ENCODE measurements around the gene EVI5. TPM values are rescaled to one million over a fixed set of nuclear protein-coding genes. Genes with fewer than 3 reads are reported as not detected.

EVI5 gene
- total RNA-seq, result 26.1 and 36.2 TPM in 2 replicates

GRCh38 chr1:92784639-92785500 is at the start of gene EVI5:
Gene EVI5, minus strand, starts transcription at chr1:92785108. Its CDS starts 48,562 bp downstream, at chr1:92736546.

GRCh38 chr1:92831762-92832536 is 47.0 kb upstream of the EVI5 start, which contains the start of gene RPL5:
Gene RPL5, plus strand, starts transcription at chr1:92832040. Its CDS starts 75 bp downstream, at chr1:92832115.

GRCh38 chr1:92486251-92487077 is 298.4 kb downstream of the EVI5 start, which contains the start of gene GFI1:
Gene GFI1, minus strand, starts transcription at chr1:92486925. Its CDS starts 3,438 bp downstream, at chr1:92483487.

Other genes with a start within 250 kb of the EVI5 start
- gene RPL5, start 46.9 kb upstream of the EVI5 start, total RNA-seq, result 925 and 959 TPM in 2 replicates
- 0.25 and 0.32 TPM in 2 replicates for gene DIPK1A, start 176.4 kb upstream of the EVI5 start, total RNA-seq

All from bladder microvascular endothelial cell (primary cell).